PC-3 (cell line): ENCODE data around the gene SH2D1A. TPM values are rescaled to one million over a fixed set of nuclear protein-coding genes. Genes with fewer than 3 reads are reported as not detected.

Experiments
- ATAC-seq: fragments of 200-7000 bp; cut with Tn5 transposase; 2 replicates; pipeline ENCODE4 v1.9.1; 2020; ENCODE audit warnings: mild to moderate bottlenecking, moderate library complexity
- BruUV-seq: library from RNA; stranded (reverse); fragments of 400-500 nt; replicated peaks from 2 replicates; lab custom pipeline; 2021; lab: Mats Ljungman, UMichigan
- CTCF ChIA-PET: fragments of 300-600 bp; sonication (Branson Sonifier 250); formaldehyde crosslinking; loops from one replicate; lab custom pipeline; 2022; ENCODE audit warnings: antibody characterized with exemption; lab: Charles Lee
- POLR2A ChIA-PET: fragments of 300-600 bp; sonication (Branson Sonifier 250); formaldehyde crosslinking; loops from one replicate; lab custom pipeline; 2022; ENCODE audit warnings: antibody characterized with exemption; ENCODE audit not compliant: unreplicated experiment; lab: Charles Lee
- DNase-seq: peaks from one replicate; pipeline ENCODE4 v3.0.0-alpha.2; 2015
- H2AFZ ChIP-seq: fragments of 300-600 bp; sonication (generic); 2 replicates; pipeline ENCODE4 v1.6.0; 2016; ENCODE audit warnings: antibody characterized with exemption, low read length
- H3F3A ChIP-seq: fragments of 300-600 bp; sonication (generic); one replicate; pipeline ENCODE4 v1.6.0; 2017; ENCODE audit warnings: antibody characterized with exemption, low read length, control low read depth, mild to moderate bottlenecking; ENCODE audit not compliant: unreplicated experiment
- H3K27ac ChIP-seq: fragments of 300-600 bp; sonication (generic); 2 replicates; pipeline ENCODE4 v1.5.1; 2016; ENCODE audit warnings: mild to moderate bottlenecking, low read length
- H3K27me3 ChIP-seq: fragments of 300-600 bp; sonication (generic); 2 replicates; pipeline ENCODE4 v1.6.1; 2016; ENCODE audit warnings: low read length, mixed read lengths
- H3K36me3 ChIP-seq: fragments of 300-600 bp; sonication (generic); 2 replicates; pipeline ENCODE4 v1.6.1; 2016; ENCODE audit warnings: low read depth, mixed run types, low read length, mixed read lengths
- H3K4me1 ChIP-seq: fragments of 300-600 bp; sonication (generic); 2 replicates; pipeline ENCODE4 v1.5.1; 2016; ENCODE audit warnings: low read length; ENCODE audit not compliant: insufficient read depth
- H3K4me2 ChIP-seq: fragments of 300-600 bp; sonication (generic); 2 replicates; pipeline ENCODE4 v1.6.0; 2016; ENCODE audit warnings: low read length
- H3K4me3 ChIP-seq: fragments of 300-600 bp; sonication (generic); 2 replicates; pipeline ENCODE4 v1.5.1; 2016; ENCODE audit warnings: mild to moderate bottlenecking, low read length, mixed read lengths
- H3K79me2 ChIP-seq: fragments of 300-600 bp; sonication (generic); 2 replicates; pipeline ENCODE4 v1.6.1; 2017; ENCODE audit warnings: low read length, mixed read lengths
- H3K9ac ChIP-seq: fragments of 300-600 bp; sonication (generic); 2 replicates; pipeline ENCODE4 v1.6.0; 2016; ENCODE audit warnings: mild to moderate bottlenecking, low read length
- H3K9me2 ChIP-seq: fragments of 300-600 bp; sonication (generic); replicated peaks from 2 replicates; pipeline ENCODE4 v1.6.1; 2016; ENCODE audit warnings: mixed run types, low read length, mixed read lengths
- H3K9me3 ChIP-seq: fragments of 300-600 bp; sonication (generic); 2 replicates; pipeline ENCODE4 v1.6.1; 2016; ENCODE audit warnings: low read length, mixed read lengths
- H4K20me1 ChIP-seq: fragments of 300-600 bp; sonication (generic); 2 replicates; pipeline ENCODE4 v1.6.1; 2016; ENCODE audit warnings: low read length, mixed read lengths
- CTCF ChIP-seq: fragments of 300-600 bp; sonication (generic); conservative IDR thresholded peaks from 2 replicates; pipeline ENCODE4 v1.5.1; 2017; ENCODE audit warnings: antibody characterized with exemption, low read depth, mild to moderate bottlenecking, low read length
- EZH2 ChIP-seq: fragments of 300-600 bp; sonication (generic); IDR thresholded peaks from one replicate; pipeline ENCODE4 v1.6.1; 2017; ENCODE audit warnings: antibody characterized with exemption, mild to moderate bottlenecking, low read length; ENCODE audit not compliant: unreplicated experiment
- EZH2phosphoT487 ChIP-seq: fragments of 300-600 bp; sonication (generic); IDR thresholded peaks from 2 replicates; pipeline ENCODE4 v1.6.1; 2018; ENCODE audit warnings: mild to moderate bottlenecking, antibody characterized with exemption, low read length, borderline replicate concordance
- intact Hi-C: fragments of 100-400 bp; cut with micrococcal nuclease; formaldehyde crosslinking; loops from 2 replicates; pipeline ENCODE4 v1.9.0; 2023
- total RNA-seq: library from RNA; depleted of rRNA; stranded (reverse); fragments of >200 nt; gene quantifications from 2 replicates; pipeline ENCODE4 v1.2.3, GENCODE V29; 2014

The SH2D1A gene
- total RNA-seq, 1 experiment from 2014 or later = not detected

GRCh38 chrX:124358800-124359383 lies 12.5 kb downstream of the SH2D1A start:
- POLR2A ChIA-PET = no interaction called here
- Histone ChIP-seq H3F3A (no peaks in the 10 kb centered on the region), H3K9me3 (no peaks in the 10 kb centered on the region), H3K36me3 (no peaks in the 10 kb centered on the region), H3K4me2 (no peak overlapping the region), H3K9me2 (no peaks in the 10 kb centered on the region), H3K27me3 (no peaks in the 10 kb centered on the region), H4K20me1 (no peaks in the 10 kb centered on the region), H3K4me1 (peaks cover 15% of the 10 kb centered on the region), H3K4me3 (no peak overlapping the region), H3K9ac (no peak overlapping the region), H3K27ac (no peak overlapping the region), H2AFZ (no peak overlapping the region), H3K79me2 (no peaks in the 10 kb centered on the region)
- intact Hi-C loops = loop anchor here (10.0 kb wide), 1 partner anchor 64 kb away; no protein-coding TSS in a partner anchor
- no peak for DNase-seq
- CTCF ChIA-PET = no interaction called here
- no TSS peak for BruUV-seq
- TF ChIP-seq EZH2phosphoT487 = no peak
- no peak for TF ChIP-seq CTCF
- TF ChIP-seq EZH2 = no peak
- no peak for ATAC-seq

DNA sequence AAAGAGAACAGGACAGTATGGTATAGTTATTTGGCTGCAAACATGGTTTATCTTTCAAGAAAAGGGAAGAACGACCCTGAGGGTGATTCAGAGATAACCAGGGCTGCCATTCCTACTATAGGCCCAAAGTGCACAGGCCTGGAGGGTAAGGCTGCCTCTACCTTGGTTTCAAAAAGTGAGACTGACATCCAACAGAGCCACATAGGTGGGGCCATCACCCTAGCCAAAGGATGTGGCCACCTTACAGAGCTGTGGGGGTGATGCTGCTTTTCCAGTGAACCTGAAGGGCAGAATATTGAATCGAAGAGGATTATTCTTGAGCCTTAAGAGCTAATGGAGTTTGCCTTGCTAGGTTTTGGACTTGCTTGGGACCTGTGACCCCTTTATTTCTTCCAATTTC lies 15.7 kb downstream of the SH2D1A start:
- CTCF ChIA-PET = no interaction called here
- intact Hi-C loops = no loop called here
- BruUV-seq = no TSS peak

More for the DNA sequence above, 15.7 kb downstream of the SH2D1A start:
- Histone ChIP-seq H3K9me3 (no peaks in the 10 kb centered on the region), H4K20me1 (no peaks in the 10 kb centered on the region), H3K36me3 (no peaks in the 10 kb centered on the region), H3K79me2 (no peaks in the 10 kb centered on the region), H3F3A (no peaks in the 10 kb centered on the region), H3K4me3 (no peak overlapping the region), H3K4me1 (no peaks in the 10 kb centered on the region), H3K27ac (no peak overlapping the region), H3K27me3 (no peaks in the 10 kb centered on the region), H3K9me2 (no peaks in the 10 kb centered on the region), H3K9ac (no peak overlapping the region), H3K4me2 (no peak overlapping the region), H2AFZ (no peak overlapping the region)
- ATAC-seq = no peak
- TF ChIP-seq EZH2 (no peak), EZH2phosphoT487 (no peak), CTCF (no peak)
- DNase-seq = no peak
- POLR2A ChIA-PET = no interaction called here
